GM10248 (cell line): Measurements from ENCODE around the gene DEAF1.
A peak's percentile ranks its signal among the peaks of the same experiment; 100 is the strongest.

Experiments
- CTCF ChIA-PET: fragments of 300-600 bp; sonication (Branson Sonifier 250); formaldehyde crosslinking; extraction: SDS; loops from one replicate; lab custom pipeline; 2021; ENCODE audit warnings: antibody characterized with exemption; lab: Yijun Ruan, JAX
- POLR2A ChIA-PET: fragments of 350-650 bp; sonication (Branson Sonifier 250); formaldehyde crosslinking; extraction: SDS; loops from one replicate; lab custom pipeline; 2020; ENCODE audit warnings: antibody characterized with exemption; lab: Yijun Ruan, JAX
- DNase-seq: peaks from one replicate; pipeline ENCODE4 v3.0.0; 2012; ENCODE audit errors: extremely low spot score
- CTCF ChIP-seq: IDR thresholded peaks from 2 replicates; pipeline ENCODE4 v1.5.1; 2012; ENCODE audit warnings: mild to moderate bottlenecking, low read depth; ENCODE audit errors: extremely low read depth, missing control alignments, control extremely low read depth

Gene DEAF1

GRCh38 chr11:695538-696248 lies 671 bp upstream of the DEAF1 start, which contains the start of gene TMEM80:
TMEM80 (plus strand) TSS chr11:695816; CDS start chr11:695828, 12 bp downstream.
- peak; percentile 94 for DNase-seq
- TF ChIP-seq CTCF = no peak
- POLR2A ChIA-PET = interaction anchor here (0.8 kb wide), 1 partner anchor 100 kb away, joined by 3 read pairs; no protein-coding TSS in a partner anchor
- CTCF ChIA-PET = interaction anchor here (0.5 to 5.4 kb wide), 18 partner anchors 9 to 247 kb away, joined by 3 to 47 read pairs (median 4); partner anchors contain the start of gene CD151

GRCh38 chr11:695288-695537 lies 191 bp upstream of the DEAF1 start:
- POLR2A ChIA-PET = no interaction called here
- no peak for TF ChIP-seq CTCF
- no peak for DNase-seq
- CTCF ChIA-PET = interaction anchor here (1.2 to 5.4 kb wide), 10 partner anchors 9 to 176 kb away, joined by 3 to 47 read pairs (median 4); no protein-coding TSS in a partner anchor

- DNase-seq = no peak
- POLR2A ChIA-PET = interaction anchor here (0.6 kb wide), 2 partner anchors 51 to 55 kb away, joined by 4 to 6 read pairs; no protein-coding TSS in a partner anchor
- CTCF ChIA-PET = interaction anchor here (1.0 to 5.4 kb wide), 5 partner anchors 11 to 103 kb away, joined by 3 to 47 read pairs (median 4); no protein-coding TSS in a partner anchor
- no peak for TF ChIP-seq CTCF
These were observed 997 bp downstream of the DEAF1 start for GRCh38 chr11:693887-694562.

GRCh38 chr11:693415-693831 lies 1.6 kb downstream of the DEAF1 start:
- TF ChIP-seq CTCF = no peak
- POLR2A ChIA-PET = interaction anchor here (0.6 kb wide), 1 partner anchor 52 kb away, joined by 6 read pairs; no protein-coding TSS in a partner anchor
- CTCF ChIA-PET = interaction anchor here (1.0 to 5.4 kb wide), 4 partner anchors 11 to 33 kb away, joined by 3 to 47 read pairs (median 6); no protein-coding TSS in a partner anchor
- no peak for DNase-seq

- no peak for DNase-seq
- CTCF ChIA-PET = interaction anchor here (1.0 to 2.3 kb wide), 3 partner anchors 10 to 33 kb away, joined by 3 to 9 read pairs (median 4); no protein-coding TSS in a partner anchor
- TF ChIP-seq CTCF = no peak
- POLR2A ChIA-PET = no interaction called here
These were observed 2.1 kb downstream of the DEAF1 start for GRCh38 chr11:692824-693414.
